Activated CD4-positive, alpha-beta T cell treated with anti-CD3 and anti-CD28 coated beads for 48 hours (primary cell): ENCODE measurements around the gene RTN4R.
A peak's percentile ranks its signal among the peaks of the same experiment; 100 is the strongest.
"Not testable (repeated sequence)": the region's sequence is repeated elsewhere in the genome, so short reads cannot be mapped to it uniquely, and the experiment has no call there.

Source experiments
- DNase-seq: peaks from one replicate; pipeline ENCODE4 v3.0.0-alpha.2; 2020

The RTN4R gene

GRCh38 chr22:20305230-20305893 lies 37.2 kb upstream of the RTN4R start:
- DNase-seq = not testable (repeated sequence)

- DNase-seq = no peak
Observed at GRCh38 chr22:20304646-20305045, 36.5 kb upstream of the RTN4R start.

- DNase-seq = not testable (repeated sequence)
Observed at GRCh38 chr22:20303229-20303534, 35.1 kb upstream of the RTN4R start.

GRCh38 chr22:20302438-20303228 lies 34.5 kb upstream of the RTN4R start:
- DNase-seq = no peak

GRCh38 chr22:20299746-20300136 lies 31.6 kb upstream of the RTN4R start:
- DNase-seq = no peak

GRCh38 chr22:20298803-20299745 lies 31.0 kb upstream of the RTN4R start:
- DNase-seq = peak; percentile 94

- no peak for DNase-seq
Observed at GRCh38 chr22:20298110-20298802, 30.1 kb upstream of the RTN4R start.

GRCh38 chr22:20297414-20298109 lies 29.4 kb upstream of the RTN4R start:
- no peak for DNase-seq

GRCh38 chr22:20296598-20296997 lies 28.5 kb upstream of the RTN4R start:
- no peak for DNase-seq

- no peak for DNase-seq
Observed at GRCh38 chr22:20295262-20296064, 27.3 kb upstream of the RTN4R start.

GRCh38 chr22:20292673-20293232 lies 24.6 kb upstream of the RTN4R start:
- DNase-seq = no peak

GRCh38 chr22:20292108-20292507 lies 24.0 kb upstream of the RTN4R start:
- no peak for DNase-seq

- DNase-seq = no peak
Observed at GRCh38 chr22:20291604-20292063, 23.5 kb upstream of the RTN4R start.

GRCh38 chr22:20291249-20291586 lies 23.1 kb upstream of the RTN4R start:
- no peak for DNase-seq

- DNase-seq = no peak
Observed at GRCh38 chr22:20290578-20291248, 22.6 kb upstream of the RTN4R start.

GRCh38 chr22:20290045-20290392 lies 21.9 kb upstream of the RTN4R start:
- no peak for DNase-seq

- not testable (repeated sequence) for DNase-seq
Observed at GRCh38 chr22:20289182-20290044, 21.3 kb upstream of the RTN4R start.

GRCh38 chr22:20286784-20287423 lies 18.8 kb upstream of the RTN4R start:
- not testable (repeated sequence) for DNase-seq

- not testable (repeated sequence) for DNase-seq
Observed at GRCh38 chr22:20286312-20286660, 18.2 kb upstream of the RTN4R start.
